Spleen (tissue), 7 donors: ENCODE measurements around the gene HPSE.

Experiments used
- CTCF ChIP-seq, 11 experiments: fragments of 200-600 bp in 7 of 11; fragments of 450-650 bp in 4 of 11; sonication (generic) in 4 of 11; IDR thresholded peaks in 8 of 11; conservative IDR thresholded peaks in 3 of 11; 1 replicate in 7 of 11; 2 replicates in 4 of 11; pipeline versions ENCODE4 v1.4.0 to v1.8.0; 2016 to 2021; ENCODE audit warnings: antibody characterized with exemption in 11 of 11, inconsistent platforms in 4 of 11, mild to moderate bottlenecking in 1 of 11
- POLR2A ChIP-seq, 3 donors: fragments of 450-650 bp; IDR thresholded peaks; one replicate each; pipeline ENCODE4 v1.5.1; 2017; ENCODE audit warnings: antibody characterized with exemption in 3 of 3, mild to moderate bottlenecking in 1 of 3
- donor health status: DM: no; HTN: no; CAD: no; lungs with moderate emphysema.
- donor health status: DM: no; HTN: no; CAD: no.
- donor health status: DM: no; HTN: no; CAD: no.

GRCh38 chr4:83281307-83281706 is 53.3 kb downstream of the HPSE start:
- TF ChIP-seq CTCF (IDR thresholded peaks at IDR 0.05 in 8 of 11, conservative IDR thresholded peaks at IDR 0.05 in 3 of 11), result no peak
- no peak for TF ChIP-seq POLR2A (IDR thresholded peaks at IDR 0.05)
